Thyroid gland (tissue), 4 donors: ENCODE results near the gene SNAPC4. TPM values are rescaled to one million over a fixed set of nuclear protein-coding genes. Genes with fewer than 3 reads are reported as not detected.

Experiments used
- DNase-seq, 2 donors: peaks; one replicate each; pipeline ENCODE4 v3.0.0-alpha.2; 2019
- H3K27ac ChIP-seq, 3 donors: fragments of 200-600 bp; sonication (generic); 1 replicate in 2 of 3; 2 replicates in 1 of 3; pipeline ENCODE4 v1.5.1; 2016 to 2019; ENCODE audit warnings: mild to moderate bottlenecking in 1 of 3, moderate library complexity in 1 of 3
- H3K27me3 ChIP-seq: fragments of 200-600 bp; sonication (generic); one replicate; pipeline ENCODE4 v1.5.1; 2019
- H3K36me3 ChIP-seq, 2 donors: fragments of 200-600 bp; sonication (generic); one replicate each; pipeline ENCODE4 v1.5.1; 2016 to 2019
- H3K4me1 ChIP-seq, 2 donors: fragments of 200-600 bp; sonication (generic); one replicate each; pipeline ENCODE4 v1.5.1; 2017 to 2019
- H3K4me3 ChIP-seq, 3 donors: fragments of 200-600 bp; sonication (generic); replicated peaks in 1 of 3; 1 replicate in 2 of 3; 2 replicates in 1 of 3; pipeline ENCODE4 v1.5.1; 2016; ENCODE audit warnings: mild to moderate bottlenecking in 1 of 3
- H3K9me3 ChIP-seq: fragments of 200-600 bp; sonication (generic); one replicate; pipeline ENCODE4 v1.5.1; 2017
- POLR2A ChIP-seq, 2 donors: fragments of 450-650 bp; IDR thresholded peaks; one replicate each; pipeline ENCODE4 v1.6.1; 2017; ENCODE audit warnings: antibody characterized with exemption in 2 of 2, mild to moderate bottlenecking in 2 of 2, moderate library complexity in 1 of 2
- WGBS, 2 donors: methylation state at CpG; one replicate each; pipeline ENCODE4 v1.1.5; 2017; 5-methylcytosine and 5-hydroxymethylcytosine counted together
- intact Hi-C: fragments of 100-400 bp; cut with DNase I; formaldehyde crosslinking; loops from one replicate; pipeline ENCODE4 v1.15.1; 2023
- total RNA-seq, 4 donors: library from RNA; depleted of rRNA; stranded (reverse); fragments of >200 nt; gene quantifications; one replicate each; pipeline ENCODE4 v1.2.3, GENCODE V29; 2016
- TF ChIP-seq, protein P1 (sequence below), 6 experiments: fragments of 200-600 bp in 3 of 6; fragments of 450-650 bp in 3 of 6; sonication (generic) in 3 of 6; IDR thresholded peaks; one replicate each; pipeline ENCODE4 v1.5.1; 2016 to 2019; ENCODE audit warnings: antibody characterized with exemption in 6 of 6, mild to moderate bottlenecking in 2 of 6, inconsistent platforms in 1 of 6, moderate library complexity in 1 of 6

Gene SNAPC4
- 1 to 10 TPM; 7.0 to 8.0 (median 7.5) TPM for total RNA-seq

GRCh38 chr9:136400038-136400834 is at the start of gene SNAPC4:
SNAPC4 (minus strand) TSS chr9:136400170; CDS start chr9:136398428, 1,742 bp downstream.
- H3K36me3 ChIP-seq: peaks cover 8 to 24% of the 10 kb centered on the region in 2 donors
- no peaks in the 10 kb centered on the region for H3K9me3 ChIP-seq
- H3K4me1 ChIP-seq: peaks cover 16 to 17% of the 10 kb centered on the region in 2 donors
- H3K27me3 ChIP-seq: no peaks in the 10 kb centered on the region
- DNase-seq: peak; percentile 82 to 84
- 1 to 10% methylated on average over 15 to 17 of the region's 71 CpGs for WGBS, 2 donors
- H3K27ac ChIP-seq: peak within 1 kb of the TSS in 2 of 3 donors; percentile 32 to 41
- TF ChIP-seq, protein P1, sequence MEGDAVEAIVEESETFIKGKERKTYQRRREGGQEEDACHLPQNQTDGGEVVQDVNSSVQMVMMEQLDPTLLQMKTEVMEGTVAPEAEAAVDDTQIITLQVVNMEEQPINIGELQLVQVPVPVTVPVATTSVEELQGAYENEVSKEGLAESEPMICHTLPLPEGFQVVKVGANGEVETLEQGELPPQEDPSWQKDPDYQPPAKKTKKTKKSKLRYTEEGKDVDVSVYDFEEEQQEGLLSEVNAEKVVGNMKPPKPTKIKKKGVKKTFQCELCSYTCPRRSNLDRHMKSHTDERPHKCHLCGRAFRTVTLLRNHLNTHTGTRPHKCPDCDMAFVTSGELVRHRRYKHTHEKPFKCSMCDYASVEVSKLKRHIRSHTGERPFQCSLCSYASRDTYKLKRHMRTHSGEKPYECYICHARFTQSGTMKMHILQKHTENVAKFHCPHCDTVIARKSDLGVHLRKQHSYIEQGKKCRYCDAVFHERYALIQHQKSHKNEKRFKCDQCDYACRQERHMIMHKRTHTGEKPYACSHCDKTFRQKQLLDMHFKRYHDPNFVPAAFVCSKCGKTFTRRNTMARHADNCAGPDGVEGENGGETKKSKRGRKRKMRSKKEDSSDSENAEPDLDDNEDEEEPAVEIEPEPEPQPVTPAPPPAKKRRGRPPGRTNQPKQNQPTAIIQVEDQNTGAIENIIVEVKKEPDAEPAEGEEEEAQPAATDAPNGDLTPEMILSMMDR (IDR thresholded peaks at IDR 0.05): peak; percentile 52 to 99 (median 92)
- TF ChIP-seq POLR2A (IDR thresholded peaks at IDR 0.05): peak in 1 of 2 donors; percentile 63
- H3K4me3 ChIP-seq: peak within 1 kb of the TSS; percentile 76 to 99 (median 98)
- intact Hi-C loops: loop anchor here (5.0 kb wide), 1 partner anchor 37 kb away; the partner anchor contains the start of gene INPP5E

- H3K4me1 ChIP-seq: no peaks in the 10 kb centered on the region
- H3K36me3 ChIP-seq: peaks cover 55 to 64% of the 10 kb centered on the region in 2 donors
- no peaks in the 10 kb centered on the region for H3K27me3 ChIP-seq
- H3K4me3 ChIP-seq: no peak overlapping the region
- 92 to 95% methylated on average over 3 of the region's 3 CpGs for WGBS, 2 donors
- no peak for TF ChIP-seq POLR2A (IDR thresholded peaks at IDR 0.05)
- TF ChIP-seq, protein P1 (IDR thresholded peaks at IDR 0.05): no peak
- DNase-seq: no peak
- H3K9me3 ChIP-seq: no peaks in the 10 kb centered on the region
- intact Hi-C loops: no loop called here
- H3K27ac ChIP-seq: no peak overlapping the region
Observed at GRCh38 chr9:136448655-136449054, 48.7 kb upstream of the SNAPC4 start.

DNA sequence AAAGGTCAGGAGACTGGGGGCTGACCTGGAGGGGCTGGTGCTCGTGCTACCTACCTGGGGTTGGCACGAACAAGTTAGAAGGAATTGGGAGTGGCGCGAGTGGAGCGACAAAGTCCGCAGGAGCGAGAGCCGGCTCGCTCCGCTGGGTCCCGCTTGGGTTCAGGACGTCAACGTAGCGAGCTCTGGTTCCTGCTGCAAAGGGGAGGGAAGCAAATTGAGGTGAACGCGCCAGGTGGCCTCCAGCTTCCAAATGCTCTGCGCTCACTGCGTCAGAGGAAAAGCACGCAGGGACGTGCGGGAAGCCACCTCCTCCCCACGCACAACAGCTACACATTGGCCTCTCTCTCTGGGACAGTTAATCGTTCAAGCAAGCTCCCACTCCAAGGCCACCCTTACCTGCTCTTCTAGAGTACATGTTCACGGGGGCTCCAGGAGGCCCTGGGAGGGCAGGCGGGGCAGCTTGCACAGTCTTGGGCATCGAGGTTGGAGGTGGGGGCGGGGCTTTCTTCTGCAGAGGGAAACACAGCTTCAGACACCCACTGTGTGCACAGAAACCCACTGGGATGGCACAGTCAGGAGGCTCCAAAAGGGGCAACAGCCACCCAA is 47.3 kb upstream of the SNAPC4 start:
- Histone ChIP-seq H3K36me3 (peaks cover 60 to 71% of the 10 kb centered on the region in 2 donors), H3K27ac (no peak overlapping the region), H3K4me3 (no peak overlapping the region), H3K9me3 (no peaks in the 10 kb centered on the region), H3K4me1 (no peaks in the 10 kb centered on the region), H3K27me3 (no peaks in the 10 kb centered on the region)
- 96 to 97% methylated on average over 24 to 27 of the region's 27 CpGs for WGBS, 2 donors
- intact Hi-C loops: no loop called here
- TF ChIP-seq POLR2A (IDR thresholded peaks at IDR 0.05): no peak
- TF ChIP-seq, protein P1 (IDR thresholded peaks at IDR 0.05): no peak
- no peak for DNase-seq

DNA sequence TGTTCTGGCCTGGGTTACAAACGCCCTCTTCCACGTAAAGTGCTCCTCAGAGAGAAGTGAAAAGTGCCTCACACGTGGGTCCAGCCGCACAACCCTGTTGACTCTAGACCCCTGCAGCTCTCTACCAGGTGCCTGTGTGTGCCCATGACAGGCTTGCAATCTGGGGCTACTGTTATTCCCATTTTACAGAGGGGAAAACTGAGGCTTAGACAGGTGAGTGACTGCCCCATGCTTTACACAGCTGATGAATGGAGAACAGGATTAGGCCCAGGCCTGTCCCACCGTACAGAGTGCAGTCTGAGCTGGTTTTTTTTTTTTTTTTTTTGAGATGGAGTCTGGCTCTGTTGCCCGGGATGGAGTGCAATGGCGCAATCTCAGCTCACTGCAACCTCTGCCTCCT is 45.8 kb upstream of the SNAPC4 start:
- H3K4me1 ChIP-seq: no peaks in the 10 kb centered on the region
- WGBS, 2 donors: 90 to 93% methylated on average over 7 of the region's 7 CpGs
- no peak for DNase-seq
- no peaks in the 10 kb centered on the region for H3K27me3 ChIP-seq
- intact Hi-C loops: no loop called here
- no peak overlapping the region for H3K4me3 ChIP-seq
- no peaks in the 10 kb centered on the region for H3K9me3 ChIP-seq
- TF ChIP-seq POLR2A (IDR thresholded peaks at IDR 0.05): no peak
- TF ChIP-seq, protein P1 (IDR thresholded peaks at IDR 0.05): no peak
- H3K36me3 ChIP-seq: peaks cover 49 to 76% of the 10 kb centered on the region in 2 donors
- H3K27ac ChIP-seq: no peak overlapping the region

DNA sequence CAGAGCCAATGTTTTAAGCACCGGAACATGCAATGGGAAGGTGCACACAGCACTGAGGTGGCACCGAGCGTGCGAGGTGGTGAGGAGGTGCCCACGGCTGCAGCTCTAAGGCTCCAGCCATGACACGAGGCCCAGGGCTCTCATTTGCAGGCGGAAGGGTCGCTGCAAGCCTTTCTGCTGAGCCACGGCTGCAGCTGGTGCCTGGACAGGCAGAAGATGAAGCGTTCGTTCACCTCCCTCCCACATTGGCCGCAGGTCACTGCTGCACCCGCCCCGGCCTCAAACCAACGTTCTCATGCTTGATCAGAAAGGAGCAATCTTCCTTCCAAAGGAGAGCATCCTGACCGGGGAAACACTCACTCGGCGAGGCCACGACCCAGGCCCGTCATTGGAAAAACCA is 44.1 kb upstream of the SNAPC4 start:
- TF ChIP-seq, protein P1 (IDR thresholded peaks at IDR 0.05): no peak
- TF ChIP-seq POLR2A (IDR thresholded peaks at IDR 0.05): no peak
- no peaks in the 10 kb centered on the region for H3K27me3 ChIP-seq
- H3K9me3 ChIP-seq: no peaks in the 10 kb centered on the region
- intact Hi-C loops: no loop called here
- H3K27ac ChIP-seq: no peak overlapping the region
- H3K4me1 ChIP-seq: peaks cover 3 to 5% of the 10 kb centered on the region in 2 donors
- no peak for DNase-seq
- WGBS, 2 donors: 94 to 95% methylated on average over 20 of the region's 20 CpGs
- H3K4me3 ChIP-seq: no peak overlapping the region
- H3K36me3 ChIP-seq: peaks cover 34 to 64% of the 10 kb centered on the region in 2 donors
